ENCODE results near the gene OSCAR.

The OSCAR gene

GRCh38 chr19:54100561-54100960 lies at the start of gene OSCAR:
Gene OSCAR, minus strand, starts transcription at chr19:54100803. Its CDS starts 11 bp downstream, at chr19:54100792.
- DNase-seq, result no peak

- DNase-seq, result no peak
These were observed 48.6 kb upstream of the OSCAR start for GRCh38 chr19:54149021-54149812.

GRCh38 chr19:54148158-54148557 lies 47.6 kb upstream of the OSCAR start:
- DNase-seq, result no peak

GRCh38 chr19:54147676-54148075 lies 47.1 kb upstream of the OSCAR start:
- no peak for DNase-seq

- DNase-seq, result no peak
These were observed 45.0 kb upstream of the OSCAR start for GRCh38 chr19:54145541-54146158.

GRCh38 chr19:54142166-54142780 lies 41.7 kb upstream of the OSCAR start:
- no peak for DNase-seq

- no peak for DNase-seq
These were observed 40.8 kb upstream of the OSCAR start for GRCh38 chr19:54141356-54141755.

- no peak for DNase-seq
These were observed 38.1 kb upstream of the OSCAR start for GRCh38 chr19:54138489-54139256.

GRCh38 chr19:54137699-54138488 lies 37.3 kb upstream of the OSCAR start, which contains the start of gene CNOT3:
Gene CNOT3, plus strand, starts transcription at chr19:54137762. Its CDS starts 5,217 bp downstream, at chr19:54142979.
- no peak for DNase-seq

GRCh38 chr19:54136864-54137698 lies 36.5 kb upstream of the OSCAR start:
- DNase-seq, result peak; percentile 96

- DNase-seq, result no peak
These were observed 35.7 kb upstream of the OSCAR start for GRCh38 chr19:54136086-54136863.

GRCh38 chr19:54133957-54134590 lies 33.5 kb upstream of the OSCAR start:
- no peak for DNase-seq

- DNase-seq, result no peak
These were observed 32.8 kb upstream of the OSCAR start for GRCh38 chr19:54133312-54133956.

- no peak for DNase-seq
These were observed 29.0 kb upstream of the OSCAR start for GRCh38 chr19:54129617-54129996.

- no peak for DNase-seq
These were observed 28.4 kb upstream of the OSCAR start for GRCh38 chr19:54128796-54129616.

GRCh38 chr19:54128441-54128725 lies 27.8 kb upstream of the OSCAR start:
- no peak for DNase-seq

GRCh38 chr19:54127688-54128440 lies 27.3 kb upstream of the OSCAR start:
- no peak for DNase-seq

- DNase-seq, result no peak
These were observed 25.1 kb upstream of the OSCAR start for GRCh38 chr19:54125713-54126112.

Measured in stimulated activated CD4-positive, alpha-beta T cell treated with anti-CD3 and anti-CD28 coated beads, Interleukin-12 subunit alpha, Interleukin-12 subunit beta, amount 100 ng/mL, for 4 hours (primary cell).